GM10266 (cell line): Measurements from ENCODE around the gene SLC23A2.
A peak's percentile ranks its signal among the peaks of the same experiment; 100 is the strongest.

Experiments
- DNase-seq: peaks from one replicate; pipeline ENCODE4 v3.0.0; 2012; ENCODE audit errors: extremely low spot score
- CTCF ChIP-seq: IDR thresholded peaks from 2 replicates; pipeline ENCODE4 v1.5.1; 2012; ENCODE audit warnings: mild to moderate bottlenecking, low read depth; ENCODE audit not compliant: control insufficient read depth, insufficient read depth; ENCODE audit errors: missing control alignments

SLC23A2 gene

GRCh38 chr20:4813863-4814695 is 187.2 kb downstream of the SLC23A2 start:
- peak; percentile 78 for DNase-seq

GRCh38 chr20:4813076-4813862 is 188.0 kb downstream of the SLC23A2 start:
- no peak for TF ChIP-seq CTCF
- peak; percentile 59 for DNase-seq

More at GRCh38 chr20:4813863-4814695, 187.2 kb downstream of the SLC23A2 start:
- no peak for TF ChIP-seq CTCF

- no peak for TF ChIP-seq CTCF
- no peak for DNase-seq
Observed at GRCh38 chr20:4812641-4813075, 188.7 kb downstream of the SLC23A2 start.

- no peak for DNase-seq
- TF ChIP-seq CTCF = no peak
Observed at GRCh38 chr20:4812216-4812615, 189.1 kb downstream of the SLC23A2 start.

GRCh38 chr20:4811661-4812181 is 189.6 kb downstream of the SLC23A2 start:
- no peak for DNase-seq
- TF ChIP-seq CTCF = no peak

GRCh38 chr20:4811257-4811656 is 190.1 kb downstream of the SLC23A2 start:
- no peak for DNase-seq
- no peak for TF ChIP-seq CTCF
